ENCODE results near the gene RHEX.

RHEX gene

DNA sequence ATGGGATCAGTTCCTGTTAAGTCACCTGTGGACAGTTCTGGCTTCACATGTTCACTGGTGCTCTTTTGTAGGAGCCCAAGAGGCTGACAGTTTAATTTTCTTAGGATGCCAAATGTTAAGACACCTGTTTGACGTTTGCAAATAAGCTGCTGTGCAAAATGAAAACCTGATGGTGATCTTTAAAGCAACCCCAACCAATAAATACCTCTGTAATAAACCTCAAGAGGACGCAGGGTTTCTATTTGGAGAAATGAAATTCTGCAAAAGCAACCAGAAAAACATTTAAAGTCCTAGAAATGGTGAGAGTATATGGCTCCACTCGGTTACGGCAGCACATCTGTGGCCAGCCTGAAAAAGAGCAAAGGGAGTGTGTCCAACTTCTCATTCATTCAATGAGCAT lies 5.7 kb upstream of the RHEX start:
- no peaks in the 10 kb centered on the region for H3K36me3 ChIP-seq (replicated peaks; ENCODE audit: insufficient read depth, low read length)
- H3K4me2 ChIP-seq (ENCODE audit: low read depth, low read length), result peak overlapping the region; percentile 49
- no peak for TF ChIP-seq EZH2 (optimal IDR thresholded peaks at IDR 0.05; ENCODE audit: low read depth, low read length)
- no peak for TF ChIP-seq EZH2phosphoT487 (IDR thresholded peaks at IDR 0.05; ENCODE audit: low read length)
- TF ChIP-seq, protein P1, sequence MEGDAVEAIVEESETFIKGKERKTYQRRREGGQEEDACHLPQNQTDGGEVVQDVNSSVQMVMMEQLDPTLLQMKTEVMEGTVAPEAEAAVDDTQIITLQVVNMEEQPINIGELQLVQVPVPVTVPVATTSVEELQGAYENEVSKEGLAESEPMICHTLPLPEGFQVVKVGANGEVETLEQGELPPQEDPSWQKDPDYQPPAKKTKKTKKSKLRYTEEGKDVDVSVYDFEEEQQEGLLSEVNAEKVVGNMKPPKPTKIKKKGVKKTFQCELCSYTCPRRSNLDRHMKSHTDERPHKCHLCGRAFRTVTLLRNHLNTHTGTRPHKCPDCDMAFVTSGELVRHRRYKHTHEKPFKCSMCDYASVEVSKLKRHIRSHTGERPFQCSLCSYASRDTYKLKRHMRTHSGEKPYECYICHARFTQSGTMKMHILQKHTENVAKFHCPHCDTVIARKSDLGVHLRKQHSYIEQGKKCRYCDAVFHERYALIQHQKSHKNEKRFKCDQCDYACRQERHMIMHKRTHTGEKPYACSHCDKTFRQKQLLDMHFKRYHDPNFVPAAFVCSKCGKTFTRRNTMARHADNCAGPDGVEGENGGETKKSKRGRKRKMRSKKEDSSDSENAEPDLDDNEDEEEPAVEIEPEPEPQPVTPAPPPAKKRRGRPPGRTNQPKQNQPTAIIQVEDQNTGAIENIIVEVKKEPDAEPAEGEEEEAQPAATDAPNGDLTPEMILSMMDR (IDR thresholded peaks at IDR 0.05; ENCODE audit: low read length), result no peak
- H4K20me1 ChIP-seq (ENCODE audit: insufficient read depth, low read length), result no peaks in the 10 kb centered on the region
- H3K4me3 ChIP-seq (ENCODE audit: low read length), result peak overlapping the region; percentile 14; the same call in 1 of the 2 replicates
- H3K9me3 ChIP-seq (replicated peaks; ENCODE audit: insufficient read depth, low read length), result no peaks in the 10 kb centered on the region
- DNase-seq, result peak; percentile 80
- H3K4me1 ChIP-seq (ENCODE audit: low read length), result peaks cover 74% of the 10 kb centered on the region
- H3K27ac ChIP-seq (ENCODE audit: low read length), result peak overlapping the region; percentile 70
- no peaks in the 10 kb centered on the region for H3K9me2 ChIP-seq (replicated peaks; ENCODE audit: insufficient read depth, low read length)
- H3K79me2 ChIP-seq (ENCODE audit: low read length), result peaks cover 22% of the 10 kb centered on the region
- no peaks in the 10 kb centered on the region for H3K27me3 ChIP-seq (replicated peaks; ENCODE audit: insufficient read depth, low read length)
- peaks cover 65% of the 10 kb centered on the region for H3F3A ChIP-seq (ENCODE audit: insufficient read depth, low read length)
- peak overlapping the region; percentile 11; the same call in 1 of the 2 replicates for H2AFZ ChIP-seq (ENCODE audit: low read length)
- peak overlapping the region; percentile 11; the same call in 1 of the 2 replicates for H3K9ac ChIP-seq (ENCODE audit: low read length)

DNA sequence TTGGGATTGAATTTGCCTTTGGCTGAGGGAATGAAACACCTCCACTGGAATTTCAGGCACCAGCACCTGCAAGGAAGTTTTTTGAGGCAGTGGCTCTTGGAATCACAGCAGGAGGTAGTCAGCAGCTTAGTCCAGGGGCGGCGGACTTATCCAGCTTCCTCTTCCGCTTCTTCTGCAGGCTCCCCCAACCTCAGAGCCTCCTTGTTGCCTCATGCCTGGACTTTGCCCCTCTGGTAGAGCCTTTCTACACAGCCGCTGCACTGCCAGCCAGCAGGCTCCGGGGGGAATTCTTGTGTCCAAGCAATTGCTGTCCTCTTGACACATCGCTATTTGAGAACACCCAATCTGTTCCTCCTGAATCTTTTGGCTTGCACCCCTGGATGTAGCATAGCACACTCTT lies 4.4 kb upstream of the RHEX start:
- no peaks in the 10 kb centered on the region for H3K9me3 ChIP-seq (replicated peaks; ENCODE audit: insufficient read depth, low read length)
- H3K79me2 ChIP-seq (ENCODE audit: low read length), result peaks cover 18% of the 10 kb centered on the region
- no peaks in the 10 kb centered on the region for H3K36me3 ChIP-seq (replicated peaks; ENCODE audit: insufficient read depth, low read length)
- H2AFZ ChIP-seq (ENCODE audit: low read length), result no peak overlapping the region
- peak overlapping the region; percentile 3; the same call in 1 of the 2 replicates for H3K9ac ChIP-seq (ENCODE audit: low read length)
- no peak overlapping the region for H3K4me3 ChIP-seq (ENCODE audit: low read length)
- peak overlapping the region; percentile 41 for H3K4me2 ChIP-seq (ENCODE audit: low read depth, low read length)
- no peaks in the 10 kb centered on the region for H3K9me2 ChIP-seq (replicated peaks; ENCODE audit: insufficient read depth, low read length)
- H3K27ac ChIP-seq (ENCODE audit: low read length), result peak overlapping the region; percentile 87
- H3K4me1 ChIP-seq (ENCODE audit: low read length), result peaks cover 76% of the 10 kb centered on the region
- H3K27me3 ChIP-seq (replicated peaks; ENCODE audit: insufficient read depth, low read length), result no peaks in the 10 kb centered on the region
- TF ChIP-seq EZH2 (optimal IDR thresholded peaks at IDR 0.05; ENCODE audit: low read depth, low read length) (no peak), EZH2phosphoT487 (IDR thresholded peaks at IDR 0.05; ENCODE audit: low read length) (no peak)
- TF ChIP-seq, protein P1 (IDR thresholded peaks at IDR 0.05; ENCODE audit: low read length), result no peak
- H3F3A ChIP-seq (ENCODE audit: insufficient read depth, low read length), result peaks cover 75% of the 10 kb centered on the region
- no peaks in the 10 kb centered on the region for H4K20me1 ChIP-seq (ENCODE audit: insufficient read depth, low read length)
- DNase-seq, result no peak

DNA sequence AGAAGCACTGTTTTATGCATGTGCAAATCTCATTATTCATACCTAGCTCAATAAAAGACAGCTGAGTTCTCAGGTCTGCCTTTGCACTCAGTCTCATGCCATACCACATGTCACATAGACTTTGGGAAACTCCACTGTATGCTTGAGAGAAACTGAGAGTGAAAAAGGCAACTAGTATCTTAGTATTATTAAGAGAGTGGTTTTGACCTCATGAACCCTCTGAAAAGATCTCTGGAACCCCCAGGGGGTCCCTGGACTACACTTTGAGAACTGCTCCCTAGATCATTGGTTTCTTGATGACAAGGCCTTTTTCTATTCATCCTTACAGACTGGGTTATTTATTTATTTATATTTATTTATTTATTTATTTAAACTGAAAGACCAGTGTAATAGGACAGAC lies 3.7 kb upstream of the RHEX start:
- DNase-seq, result peak; percentile 96
- Histone ChIP-seq H3K9me3 (replicated peaks; ENCODE audit: insufficient read depth, low read length) (no peaks in the 10 kb centered on the region), H3F3A (ENCODE audit: insufficient read depth, low read length) (peaks cover 82% of the 10 kb centered on the region), H3K36me3 (replicated peaks; ENCODE audit: insufficient read depth, low read length) (no peaks in the 10 kb centered on the region), H3K9ac (ENCODE audit: low read length) (peak overlapping the region; percentile 3; the same call in 1 of the 2 replicates), H2AFZ (ENCODE audit: low read length) (no peak overlapping the region), H3K4me1 (ENCODE audit: low read length) (peaks cover 72% of the 10 kb centered on the region), H3K27ac (ENCODE audit: low read length) (peak overlapping the region; percentile 87), H3K9me2 (replicated peaks; ENCODE audit: insufficient read depth, low read length) (no peaks in the 10 kb centered on the region), H3K79me2 (ENCODE audit: low read length) (peaks cover 15% of the 10 kb centered on the region), H4K20me1 (ENCODE audit: insufficient read depth, low read length) (no peaks in the 10 kb centered on the region), H3K4me3 (ENCODE audit: low read length) (no peak overlapping the region), H3K27me3 (replicated peaks; ENCODE audit: insufficient read depth, low read length) (no peaks in the 10 kb centered on the region), H3K4me2 (ENCODE audit: low read depth, low read length) (peak overlapping the region; percentile 60)
- TF ChIP-seq EZH2 (optimal IDR thresholded peaks at IDR 0.05; ENCODE audit: low read depth, low read length) (no peak), EZH2phosphoT487 (IDR thresholded peaks at IDR 0.05; ENCODE audit: low read length) (no peak)
- TF ChIP-seq, protein P1 (IDR thresholded peaks at IDR 0.05; ENCODE audit: low read length), result no peak
